Measurements from ENCODE around the gene SH3RF2. TPM values are rescaled to one million over a fixed set of nuclear protein-coding genes. Genes with fewer than 3 reads are reported as not detected.
"Not testable (repeated sequence)": the region's sequence is repeated elsewhere in the genome, so short reads cannot be mapped to it uniquely, and the experiment has no call there.

The SH3RF2 gene
- polyA plus RNA-seq, 5 donors: 0.27 to 1.1 (median 0.58) TPM

DNA sequence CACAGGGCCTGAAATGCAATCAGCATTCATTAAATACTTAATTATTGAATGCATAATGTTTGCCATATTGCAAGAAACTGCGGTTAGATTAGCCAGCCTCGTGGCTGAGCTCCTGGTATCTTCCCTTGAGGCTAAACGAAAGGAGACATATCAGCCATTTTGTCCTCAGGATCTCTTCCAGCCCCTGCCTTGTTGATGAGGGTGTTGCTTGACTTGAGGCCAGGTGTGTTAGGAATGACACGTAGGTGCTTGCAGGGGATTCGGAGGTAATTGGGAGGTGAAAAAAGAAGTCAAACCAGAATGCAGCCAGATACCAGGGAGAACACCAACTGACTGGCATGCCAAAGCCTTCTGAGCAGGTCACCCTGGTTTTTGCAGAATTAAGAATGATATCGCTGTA lies 12.5 kb downstream of the SH3RF2 start:
- DNase-seq: no peak

DNA sequence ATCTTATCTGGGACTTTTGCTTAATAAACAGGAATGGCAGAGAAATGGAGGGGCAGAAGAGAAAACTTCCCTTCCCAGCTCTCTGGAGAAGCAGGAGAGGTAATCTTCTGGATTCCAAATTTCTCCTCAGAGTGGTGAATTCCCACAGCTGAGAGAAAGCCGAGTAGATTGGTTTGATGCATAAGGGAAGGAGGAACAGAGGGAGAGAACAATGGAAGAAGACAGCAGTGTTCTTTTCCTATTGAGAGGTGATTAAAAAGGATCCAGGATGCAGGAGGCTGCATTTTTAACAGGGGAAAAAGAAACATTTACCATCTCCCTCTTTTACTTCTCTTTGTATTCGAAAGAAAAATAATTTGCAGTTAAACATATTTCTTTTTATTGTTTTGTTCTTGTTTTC lies 13.1 kb downstream of the SH3RF2 start:
- DNase-seq: no peak

DNA sequence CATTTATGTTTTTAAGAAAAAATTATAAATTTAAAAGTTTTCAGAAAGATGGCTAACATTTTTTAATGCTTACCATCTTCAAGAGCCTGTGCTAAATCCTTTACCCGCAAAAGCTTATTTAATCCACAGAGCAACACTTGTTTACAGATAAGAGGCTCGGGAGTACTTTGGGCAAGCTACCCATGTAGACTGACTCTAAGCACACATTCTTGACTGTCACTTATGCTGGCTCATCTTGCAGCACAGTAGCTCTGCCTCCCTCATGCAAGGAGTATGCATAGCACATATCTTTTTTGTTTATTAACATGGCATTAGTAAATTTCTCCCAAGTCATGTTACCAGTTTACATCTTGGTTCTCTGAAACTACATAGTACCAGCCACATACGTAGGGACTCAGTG lies 14.7 kb downstream of the SH3RF2 start:
- no peak for DNase-seq

DNA sequence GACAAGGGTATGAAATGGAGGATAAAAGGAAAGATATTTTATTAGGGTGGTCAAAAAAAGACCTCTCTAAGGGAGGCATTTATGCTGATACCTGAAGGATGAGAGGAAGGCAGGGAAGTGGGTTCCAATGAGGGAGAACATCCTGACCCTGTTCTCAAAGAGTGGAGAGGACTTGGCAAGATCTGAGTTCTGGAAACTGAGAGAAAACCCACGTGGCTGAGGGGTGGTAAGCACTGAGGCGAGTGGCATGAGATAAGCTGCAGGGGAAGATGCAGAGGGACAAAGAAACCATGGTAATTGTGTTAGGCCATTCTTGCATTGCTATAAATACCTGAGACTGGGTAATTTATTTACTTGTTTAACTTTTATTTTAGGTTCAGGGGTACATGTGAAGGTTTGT lies 16.8 kb downstream of the SH3RF2 start:
- no peak for DNase-seq

DNA sequence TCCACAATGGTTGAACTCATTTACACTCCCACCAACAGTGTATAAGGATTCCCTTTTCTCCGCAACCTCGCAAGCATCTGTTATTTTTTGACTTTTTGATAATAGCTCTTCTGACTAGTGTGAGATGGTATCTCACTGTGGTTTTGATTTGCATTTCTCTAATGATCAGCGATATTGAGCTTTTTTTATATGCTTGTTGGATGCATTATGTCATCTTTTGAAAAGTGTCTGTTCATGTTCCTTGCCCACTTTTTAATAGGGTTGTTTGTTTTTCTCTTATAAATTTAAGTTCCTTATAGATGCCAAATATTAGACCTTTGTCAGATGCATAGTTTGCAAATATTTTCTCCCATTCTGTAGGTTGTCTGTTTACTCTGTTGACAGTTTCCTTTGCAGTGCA lies 17.8 kb downstream of the SH3RF2 start:
- DNase-seq: not testable (repeated sequence)

DNA sequence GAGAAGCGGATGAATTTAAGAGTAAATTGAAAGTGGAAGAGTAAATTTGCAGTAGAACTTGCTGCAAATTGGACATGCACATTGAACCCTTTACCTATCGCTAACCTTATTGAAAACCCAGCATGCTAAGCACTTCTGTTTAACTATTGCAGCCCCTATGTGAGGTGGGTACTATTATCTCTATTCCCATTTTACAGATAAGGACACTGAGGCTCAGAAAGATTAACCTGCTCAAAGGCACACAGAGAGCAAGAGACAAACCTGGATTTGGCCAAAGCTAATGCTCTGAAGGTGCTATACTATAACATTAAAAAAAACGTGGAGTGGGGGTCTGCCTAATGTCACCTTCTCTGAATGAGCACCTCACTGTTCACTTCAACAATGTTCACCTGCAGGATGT lies 21.0 kb downstream of the SH3RF2 start:
- no peak for DNase-seq

DNA sequence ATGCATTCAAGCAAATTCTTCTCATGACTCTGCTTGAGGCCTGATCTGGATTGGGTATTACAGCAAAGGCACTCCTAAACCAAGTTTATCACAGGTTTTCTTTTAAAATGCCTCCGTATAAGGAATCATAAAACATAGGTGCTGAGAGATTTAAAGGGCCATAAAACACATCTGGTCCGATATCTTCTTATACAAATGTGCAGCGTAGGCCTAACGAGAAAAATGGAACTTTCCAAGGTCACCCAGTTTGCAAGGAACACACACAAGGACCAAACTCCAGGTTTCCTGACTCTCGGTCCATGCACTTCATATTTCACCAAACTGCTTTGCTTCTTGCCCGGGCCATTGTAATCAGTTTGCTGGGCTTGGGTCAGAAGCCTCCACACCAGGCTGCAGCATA lies 22.1 kb downstream of the SH3RF2 start:
- DNase-seq: no peak

DNA sequence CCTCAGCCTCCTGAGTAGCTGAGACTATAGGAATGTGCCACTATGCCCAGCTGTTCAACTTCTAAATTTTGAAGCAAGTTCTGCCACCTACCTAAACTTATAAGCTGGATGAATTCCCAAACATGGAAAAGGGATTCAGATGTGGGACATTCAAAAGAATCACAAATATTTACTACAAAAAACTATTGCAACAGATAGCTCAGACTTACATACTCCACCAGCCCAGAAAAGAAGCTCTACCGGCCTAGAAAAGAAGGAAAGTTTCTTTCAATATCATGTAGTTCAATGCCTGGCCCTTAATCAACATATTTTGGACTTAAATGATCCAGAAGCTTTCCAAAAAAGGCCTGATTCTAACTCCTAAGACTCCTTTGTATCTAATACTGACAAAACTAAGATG lies 23.8 kb downstream of the SH3RF2 start:
- DNase-seq: no peak

DNA sequence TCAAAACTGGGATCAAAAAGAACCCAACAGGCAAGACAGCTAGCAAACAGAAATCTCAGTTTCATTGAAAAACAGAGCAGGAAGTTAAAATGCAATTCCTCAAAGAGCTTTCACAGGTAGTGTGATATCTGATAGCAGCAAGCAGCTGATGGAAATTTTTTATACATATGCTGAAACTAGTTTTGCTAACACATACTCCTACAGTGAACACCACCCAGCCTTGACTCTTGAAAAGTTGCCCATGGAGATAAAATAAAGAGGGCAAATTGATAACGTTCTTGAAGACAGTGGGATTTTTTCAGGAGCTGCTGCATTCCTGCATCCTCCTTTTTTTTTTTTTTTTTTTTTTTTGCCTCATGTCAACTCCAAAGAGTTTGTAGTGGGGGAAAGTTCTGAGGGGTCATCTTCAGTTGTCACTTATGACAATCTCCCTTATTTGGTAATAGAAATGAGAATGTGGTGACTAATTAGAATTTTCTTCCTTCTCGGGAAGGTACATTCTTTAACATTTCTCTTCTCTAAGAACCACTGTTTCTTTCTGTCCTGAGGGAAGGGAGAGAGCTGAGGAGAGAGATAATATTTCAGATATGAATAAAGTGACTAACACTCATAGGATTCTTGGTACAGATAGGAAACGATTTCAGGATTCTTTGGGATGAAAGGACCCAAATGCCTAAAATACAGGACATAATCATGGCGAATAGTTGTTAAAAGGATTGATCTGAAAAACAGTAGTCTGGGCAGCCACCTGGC lies 24.6 kb downstream of the SH3RF2 start:
- DNase-seq: no peak

DNA sequence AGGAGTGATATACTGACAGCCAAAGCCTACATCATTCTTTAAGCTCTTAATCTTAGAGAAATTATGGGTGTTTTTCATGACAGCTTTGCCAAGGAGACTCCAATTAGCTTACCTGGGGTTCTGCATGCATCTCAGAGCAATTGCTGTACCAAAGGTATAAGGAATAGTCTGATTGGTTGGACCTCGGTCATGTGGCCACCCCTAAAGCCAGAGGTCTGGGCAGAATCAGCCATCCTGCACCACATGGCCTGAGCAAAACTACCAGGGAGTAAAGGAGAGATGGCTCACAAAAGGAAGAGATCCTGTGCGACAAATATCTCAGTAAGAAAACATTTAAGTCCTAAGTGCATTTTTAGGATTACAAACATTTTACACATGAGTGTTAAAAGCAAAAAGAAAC lies 25.6 kb downstream of the SH3RF2 start:
- no peak for DNase-seq

DNA sequence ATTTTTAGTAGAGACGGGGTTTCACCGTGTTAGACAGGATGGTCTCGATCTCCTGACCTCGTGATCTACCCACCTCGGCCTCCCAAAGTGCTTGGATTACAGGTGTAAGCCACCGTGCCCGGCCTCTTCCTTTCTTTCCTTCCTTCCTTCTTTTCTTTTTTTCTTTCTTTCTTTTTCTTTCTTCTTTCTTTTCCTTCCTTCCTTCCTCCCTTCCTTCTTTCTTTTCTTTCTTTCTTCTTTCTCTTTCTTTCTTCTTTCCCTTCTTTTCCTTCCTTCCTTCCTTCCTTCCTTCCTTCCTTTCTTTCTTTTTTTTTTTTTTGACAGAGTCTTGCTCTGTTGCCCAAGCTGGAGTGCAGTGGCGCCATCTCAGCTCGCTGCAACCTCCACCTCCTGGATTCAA lies 27.6 kb downstream of the SH3RF2 start:
- DNase-seq: not testable (repeated sequence)

DNA sequence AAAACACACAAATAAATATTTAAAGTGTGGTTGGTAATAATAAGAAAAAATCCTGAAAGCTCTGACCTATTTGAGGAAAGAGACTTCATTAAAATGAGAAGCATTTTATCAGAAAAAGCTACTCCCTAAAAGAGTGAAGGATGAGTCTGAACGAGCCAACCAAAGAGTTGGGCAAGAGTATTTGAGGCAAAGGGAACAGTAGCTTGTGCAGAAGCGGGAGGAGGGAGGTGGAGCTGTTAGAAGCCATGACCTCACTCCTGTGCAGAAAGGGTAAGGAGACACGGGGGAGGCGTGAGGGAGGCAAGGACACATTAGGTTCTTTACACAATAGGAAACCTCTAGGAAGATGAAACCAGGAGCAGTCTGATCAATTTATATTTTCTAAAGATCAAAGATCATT lies 29.4 kb downstream of the SH3RF2 start:
- no peak for DNase-seq

DNA sequence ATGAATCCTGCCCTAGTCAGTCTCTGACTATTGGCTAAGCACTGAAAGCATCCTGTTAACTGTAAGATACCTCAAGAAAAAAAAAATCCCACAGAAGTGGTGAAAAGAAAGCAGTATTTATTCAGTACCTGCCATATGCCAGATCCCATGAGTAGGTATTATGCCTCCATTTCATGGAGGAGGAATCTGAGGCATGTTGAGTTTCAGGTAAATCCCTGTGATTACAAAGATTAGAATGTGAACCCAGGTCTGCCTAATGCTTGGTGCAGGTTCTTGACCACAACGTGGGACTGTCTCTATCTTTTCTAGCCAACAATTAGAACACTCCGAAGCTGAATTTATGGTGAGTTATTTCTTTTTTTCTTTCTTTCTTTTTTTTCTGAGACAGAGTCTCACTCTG lies 30.9 kb downstream of the SH3RF2 start:
- DNase-seq: no peak

DNA sequence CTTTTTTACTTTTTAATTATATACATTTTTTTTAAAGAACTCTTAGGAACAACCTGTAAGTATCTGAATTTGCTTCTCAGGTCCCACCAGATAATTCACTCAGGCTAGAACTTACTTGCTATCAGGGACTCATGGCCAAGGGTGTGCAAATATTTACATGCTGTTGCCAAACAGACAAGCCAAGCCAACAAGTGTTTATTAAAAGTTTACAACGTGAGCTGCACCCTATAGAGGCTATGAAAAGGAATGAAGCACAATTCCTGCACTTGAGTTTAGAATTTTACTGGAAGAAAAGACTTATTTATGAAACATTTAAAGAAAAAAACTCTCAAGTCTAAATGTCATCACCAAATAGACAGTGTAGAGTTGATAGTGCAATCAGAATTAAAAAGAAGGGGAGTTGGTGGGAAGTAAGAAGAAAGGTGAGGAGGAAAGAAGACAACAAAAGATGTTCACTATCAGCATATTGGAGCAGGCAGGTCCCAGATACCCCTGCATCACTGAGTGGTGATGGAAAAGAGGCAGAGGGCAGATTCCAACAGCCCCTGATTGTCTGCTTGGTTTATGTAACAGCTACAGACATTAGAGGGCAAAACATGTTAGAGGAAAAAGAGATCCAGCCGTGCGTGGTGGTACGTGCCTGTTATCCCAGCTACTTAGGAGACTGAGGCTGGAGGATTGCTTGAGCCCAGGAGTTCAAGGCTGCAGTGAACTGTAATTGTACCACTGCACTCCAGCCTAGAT lies 32.8 kb downstream of the SH3RF2 start:
- DNase-seq: no peak

DNA sequence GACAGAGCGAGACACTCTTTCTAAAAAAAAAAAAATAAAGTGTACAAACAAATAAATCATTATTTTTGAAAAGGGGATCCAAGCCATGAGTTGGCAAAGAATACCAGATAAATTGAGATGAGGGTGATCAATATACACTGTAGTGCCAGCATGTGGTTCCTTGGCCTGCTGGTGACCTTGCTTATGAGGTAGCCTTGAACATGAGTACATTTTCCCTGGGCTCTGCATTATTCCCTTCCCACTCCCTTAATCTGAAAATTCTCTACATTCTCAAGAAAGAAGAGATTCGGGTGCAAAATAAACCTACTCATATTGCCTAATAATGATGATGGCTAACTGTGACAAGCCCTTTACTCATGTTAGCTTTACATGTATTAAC lies 33.3 kb downstream of the SH3RF2 start:
- DNase-seq: no peak

DNA sequence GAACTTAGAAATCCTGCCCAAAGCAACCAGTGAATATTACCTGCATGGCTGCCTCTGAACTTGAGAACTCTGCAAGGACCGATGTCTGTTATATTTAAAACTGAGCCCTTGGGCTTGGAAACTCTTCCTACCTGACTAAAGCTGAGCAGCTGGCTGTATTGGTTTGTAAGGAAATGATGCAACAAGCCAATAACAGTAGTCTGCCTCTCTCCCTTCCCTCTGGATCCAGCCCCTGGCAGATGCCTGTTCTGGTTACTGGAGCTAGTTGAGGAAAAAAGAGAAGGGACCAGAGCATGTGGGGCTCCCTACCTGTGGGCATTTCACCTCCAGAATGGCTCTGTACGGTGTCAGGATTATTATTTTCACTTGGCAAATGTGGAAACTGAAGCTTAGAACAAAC lies 34.7 kb downstream of the SH3RF2 start:
- DNase-seq: no peak

DNA sequence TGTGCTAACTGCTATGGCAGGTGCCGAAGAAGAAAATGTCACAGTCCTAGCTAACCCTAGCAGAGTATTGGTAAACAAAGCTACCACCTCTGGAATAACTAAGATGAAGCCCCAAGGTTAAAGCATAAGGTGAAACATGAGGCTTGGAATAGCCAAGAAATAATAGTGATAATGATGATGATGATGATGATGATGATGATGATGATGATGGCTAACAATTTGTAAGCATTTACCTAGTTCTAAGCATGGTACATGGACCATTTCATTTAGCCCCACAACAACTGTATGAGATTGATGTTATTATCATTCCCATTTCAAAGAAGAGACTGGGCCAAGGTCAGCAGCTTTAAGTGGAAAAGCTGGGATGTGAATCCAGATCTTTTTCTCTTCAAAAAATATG lies 35.3 kb downstream of the SH3RF2 start:
- DNase-seq: no peak

DNA sequence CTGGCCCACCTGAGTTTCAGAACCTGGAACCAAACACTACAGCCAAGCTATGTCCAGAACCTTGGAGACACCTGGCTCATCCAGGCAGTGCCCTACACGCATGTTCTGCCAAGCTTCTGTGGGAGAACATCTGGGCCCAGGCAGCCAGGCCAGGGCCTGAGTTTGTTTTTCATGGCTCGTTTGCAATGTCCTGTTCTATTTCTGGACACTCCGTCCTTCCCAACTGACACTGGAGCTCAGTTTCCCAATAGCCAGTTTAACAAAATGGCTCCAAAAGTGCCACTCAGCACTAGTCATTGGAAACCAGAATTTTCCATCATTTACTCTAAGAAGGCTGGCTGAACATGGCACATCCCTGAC lies 38.6 kb downstream of the SH3RF2 start:
- no peak for DNase-seq

DNA sequence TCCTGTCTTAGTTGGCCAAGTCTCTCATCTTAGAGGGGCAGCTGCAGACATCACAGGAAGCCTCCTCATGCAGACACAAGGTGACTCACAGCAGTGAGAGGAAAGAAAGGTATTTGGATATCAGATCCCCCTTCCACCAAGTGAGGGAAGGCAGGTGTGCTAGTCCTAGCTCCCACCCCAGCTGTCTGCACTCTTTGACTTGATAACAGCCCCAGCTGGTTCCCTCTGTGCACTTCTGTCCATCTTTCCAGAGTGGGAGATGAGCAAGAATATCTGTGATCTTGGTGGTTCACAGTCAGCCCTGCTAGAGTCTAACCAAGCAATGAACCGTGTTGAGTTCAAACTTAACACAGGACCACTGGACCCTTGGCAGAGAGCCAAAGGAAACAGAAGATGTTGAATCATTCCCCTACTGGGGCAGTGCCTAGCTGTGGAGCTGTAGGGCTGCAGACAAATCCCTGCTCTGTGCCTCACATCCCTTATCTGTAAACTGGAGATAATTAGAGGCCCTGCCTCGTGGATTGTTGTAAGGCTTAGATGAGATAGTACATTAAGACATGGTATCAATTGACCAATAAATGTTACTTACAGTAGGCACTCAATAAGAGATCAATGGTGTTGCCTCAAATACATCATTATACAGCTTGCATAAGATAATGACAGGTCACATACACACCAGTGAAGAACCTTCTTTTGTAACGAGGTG lies 39.1 kb downstream of the SH3RF2 start:
- DNase-seq: no peak

DNA sequence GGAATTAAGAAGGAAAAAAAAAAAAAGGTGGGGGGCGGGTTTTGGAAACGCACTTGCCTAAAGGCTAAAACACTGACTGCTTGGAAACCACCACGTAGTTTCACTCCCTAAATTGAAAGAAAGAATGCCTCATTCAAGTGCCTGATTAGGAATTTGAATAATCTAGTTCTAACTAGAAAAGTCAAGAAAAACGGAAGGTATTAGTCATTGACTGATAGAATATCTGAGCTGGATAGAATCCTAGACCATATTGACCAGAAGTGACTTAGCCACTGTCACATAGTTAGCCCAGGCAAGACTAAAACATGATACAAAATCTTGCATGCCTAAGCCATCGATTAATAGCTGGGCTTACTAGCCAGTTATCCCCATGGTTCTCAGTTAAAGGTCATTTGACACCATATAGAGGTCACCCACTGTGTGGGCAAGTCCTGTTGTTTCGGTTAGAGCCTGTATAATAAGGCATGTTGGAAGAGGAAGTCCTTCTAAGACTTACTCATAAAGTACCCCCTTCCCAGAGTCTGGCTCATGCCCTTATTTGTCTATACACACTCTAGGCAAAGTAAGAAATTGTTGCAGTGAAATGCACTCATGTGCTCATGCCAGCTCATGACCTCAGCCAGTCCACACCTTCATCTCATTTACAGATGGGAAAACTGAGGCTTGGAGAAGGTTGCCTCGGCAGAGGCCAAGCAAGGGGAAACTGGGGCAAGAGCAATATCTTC lies 40.2 kb downstream of the SH3RF2 start:
- DNase-seq: no peak

DNA sequence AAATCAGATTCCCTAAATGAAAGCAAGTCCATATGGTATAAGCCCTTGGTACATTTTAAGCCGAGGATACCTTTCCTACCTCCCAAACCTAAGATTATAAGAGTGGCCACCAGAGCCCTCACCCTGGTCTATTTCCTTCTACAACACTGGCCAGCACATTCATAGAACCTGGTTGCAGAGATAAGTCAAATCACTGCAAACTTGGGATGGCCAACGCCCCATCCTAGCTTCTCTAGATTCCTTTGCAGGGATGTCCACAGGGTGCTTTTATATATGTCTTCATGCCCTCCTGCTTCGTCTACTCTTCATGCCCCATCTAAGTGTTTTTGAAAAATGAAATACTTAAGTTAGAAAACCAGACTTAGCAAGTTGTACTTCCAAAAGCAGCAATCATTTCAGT lies 41.8 kb downstream of the SH3RF2 start:
- DNase-seq: no peak

DNA sequence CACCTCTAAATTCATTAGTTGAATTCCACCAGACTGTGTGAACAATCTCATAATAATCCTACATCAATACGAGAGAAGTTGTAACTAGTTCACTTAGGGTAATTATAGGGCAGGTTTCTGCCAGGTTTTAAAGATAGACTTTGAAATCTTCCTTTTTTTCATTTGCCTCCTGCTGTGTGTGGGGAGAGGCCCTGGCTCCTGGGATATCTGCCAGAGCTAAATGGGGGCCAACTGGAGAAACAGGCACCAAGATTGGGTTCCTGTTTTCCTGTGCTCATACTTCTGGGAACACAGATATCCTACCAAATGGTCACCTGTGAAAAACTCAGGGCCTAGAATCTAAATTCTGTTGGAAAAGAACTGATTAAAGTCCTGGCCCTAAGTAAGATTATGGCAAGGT lies 42.3 kb downstream of the SH3RF2 start:
- no peak for DNase-seq
